ENCODE results near the gene FAM107A.

GRCh38 chr3:58557491-58557890, 19.7 kb downstream of the FAM107A start:
- TF ChIP-seq CTCF (conservative IDR thresholded peaks at IDR 0.05; ENCODE audit: low read length) (no peak), EZH2phosphoT487 (IDR thresholded peaks at IDR 0.05; ENCODE audit: borderline replicate concordance) (no peak)

Measured in Loucy (cell line).